ENCODE measurements around the gene HOXD9.

Gene HOXD9

GRCh38 chr2:176124110-176124946 lies 1.8 kb downstream of the HOXD9 start:
- Histone ChIP-seq H3K9me3 (peaks cover 43% of the 10 kb centered on the region), H3K4me2 (no peak overlapping the region), H3K4me3 (no peak overlapping the region), H3K27ac (no peak overlapping the region), H3K4me1 (peaks cover 12% of the 10 kb centered on the region), H3K36me3 (no peaks in the 10 kb centered on the region), H3K27me3 (peaks cover 100% of the 10 kb centered on the region), H4K20me1 (peaks cover 98% of the 10 kb centered on the region), H3K9ac (no peak overlapping the region)
- no peak for TF ChIP-seq Cebpa-rat (IDR thresholded peaks at IDR 0.05)

GRCh38 chr2:176124947-176125771 lies 2.6 kb downstream of the HOXD9 start:
- peaks cover 96% of the 10 kb centered on the region for H4K20me1 ChIP-seq
- H3K4me1 ChIP-seq = peaks cover 12% of the 10 kb centered on the region
- H3K4me2 ChIP-seq = no peak overlapping the region
- H3K36me3 ChIP-seq = no peaks in the 10 kb centered on the region
- no peak overlapping the region for H3K27ac ChIP-seq
- no peak overlapping the region for H3K9ac ChIP-seq
- H3K9me3 ChIP-seq = peaks cover 51% of the 10 kb centered on the region
- H3K4me3 ChIP-seq = no peak overlapping the region
- no peak for TF ChIP-seq Cebpa-rat (IDR thresholded peaks at IDR 0.05)
- peaks cover 100% of the 10 kb centered on the region for H3K27me3 ChIP-seq

- Histone ChIP-seq H3K4me3 (no peak overlapping the region), H3K4me2 (no peak overlapping the region), H3K27me3 (peaks cover 100% of the 10 kb centered on the region), H3K9me3 (peaks cover 53% of the 10 kb centered on the region), H3K36me3 (no peaks in the 10 kb centered on the region), H3K27ac (no peak overlapping the region), H3K9ac (no peak overlapping the region), H4K20me1 (peaks cover 95% of the 10 kb centered on the region), H3K4me1 (peaks cover 12% of the 10 kb centered on the region)
- TF ChIP-seq Cebpa-rat (IDR thresholded peaks at IDR 0.05) = no peak
Measured at GRCh38 chr2:176125772-176126054, 3.2 kb downstream of the HOXD9 start.

GRCh38 chr2:176126929-176127773 lies 4.6 kb downstream of the HOXD9 start:
- H3K27ac ChIP-seq = no peak overlapping the region
- TF ChIP-seq Cebpa-rat (IDR thresholded peaks at IDR 0.05) = no peak
- H3K4me2 ChIP-seq = 0 out of 2 replicates have a peak overlapping the region, but pooled peaks have one; percentile 2
- H3K27me3 ChIP-seq = peaks cover 100% of the 10 kb centered on the region
- peaks cover 12% of the 10 kb centered on the region for H3K4me1 ChIP-seq
- peaks cover 92% of the 10 kb centered on the region for H4K20me1 ChIP-seq
- no peak overlapping the region for H3K9ac ChIP-seq
- peaks cover 45% of the 10 kb centered on the region for H3K9me3 ChIP-seq
- no peaks in the 10 kb centered on the region for H3K36me3 ChIP-seq
- no peak overlapping the region for H3K4me3 ChIP-seq

GRCh38 chr2:176127774-176128072 lies 5.2 kb downstream of the HOXD9 start:
- H3K4me3 ChIP-seq = no peak overlapping the region
- H3K36me3 ChIP-seq = no peaks in the 10 kb centered on the region
- H3K9me3 ChIP-seq = peaks cover 39% of the 10 kb centered on the region
- no peak overlapping the region for H3K27ac ChIP-seq
- peaks cover 12% of the 10 kb centered on the region for H3K4me1 ChIP-seq
- no peak for TF ChIP-seq Cebpa-rat (IDR thresholded peaks at IDR 0.05)
- no peak overlapping the region for H3K9ac ChIP-seq
- peaks cover 92% of the 10 kb centered on the region for H4K20me1 ChIP-seq
- H3K27me3 ChIP-seq = peaks cover 100% of the 10 kb centered on the region
- H3K4me2 ChIP-seq = no peak overlapping the region

- Histone ChIP-seq H3K4me2 (peak overlapping the region; percentile 72), H3K4me3 (peak overlapping the region; percentile 52), H3K9me3 (peaks cover 33% of the 10 kb centered on the region), H3K27ac (no peak overlapping the region), H3K36me3 (no peaks in the 10 kb centered on the region), H4K20me1 (peaks cover 92% of the 10 kb centered on the region), H3K27me3 (peaks cover 100% of the 10 kb centered on the region), H3K4me1 (peaks cover 12% of the 10 kb centered on the region), H3K9ac (no peak overlapping the region)
- TF ChIP-seq Cebpa-rat (IDR thresholded peaks at IDR 0.05) = no peak
Measured at GRCh38 chr2:176128172-176128981, 5.9 kb downstream of the HOXD9 start.

GRCh38 chr2:176128982-176129796 lies 6.7 kb downstream of the HOXD9 start, which contains the start of gene HOXD8:
Gene HOXD8, plus strand, starts transcription at chr2:176129705. Its CDS starts 662 bp downstream, at chr2:176130367.
- Histone ChIP-seq H3K27me3 (peaks cover 100% of the 10 kb centered on the region), H3K4me3 (peak within 1 kb of the TSS; percentile 52), H3K4me1 (peaks cover 12% of the 10 kb centered on the region), H3K36me3 (no peaks in the 10 kb centered on the region), H4K20me1 (peaks cover 87% of the 10 kb centered on the region), H3K4me2 (peak within 1 kb of the TSS; percentile 72), H3K9me3 (peaks cover 25% of the 10 kb centered on the region), H3K9ac (no peak within 1 kb of the TSS), H3K27ac (no peak within 1 kb of the TSS)
- TF ChIP-seq Cebpa-rat (IDR thresholded peaks at IDR 0.05) = no peak

GRCh38 chr2:176129813-176130146 lies 7.3 kb downstream of the HOXD9 start:
- H3K9me3 ChIP-seq = peaks cover 25% of the 10 kb centered on the region
- 0 out of 2 replicates have a peak overlapping the region, but pooled peaks have one; percentile 22 for H3K4me3 ChIP-seq
- H3K27ac ChIP-seq = no peak overlapping the region
- no peaks in the 10 kb centered on the region for H3K36me3 ChIP-seq
- peaks cover 12% of the 10 kb centered on the region for H3K4me1 ChIP-seq
- TF ChIP-seq Cebpa-rat (IDR thresholded peaks at IDR 0.05) = no peak
- peaks cover 81% of the 10 kb centered on the region for H4K20me1 ChIP-seq
- H3K9ac ChIP-seq = no peak overlapping the region
- H3K27me3 ChIP-seq = peaks cover 100% of the 10 kb centered on the region
- H3K4me2 ChIP-seq = no peak overlapping the region

Data from BLaER1 (cell line).